Transverse colon (tissue), 4 donors: ENCODE data around the gene GNRHR.

ENCODE experiments used
- CTCF ChIP-seq, 5 experiments: fragments of 200-600 bp in 3 of 5; fragments of 450-650 bp in 2 of 5; sonication (generic) in 3 of 5; IDR thresholded peaks; 1 replicate in 2 of 5; 2 replicates in 3 of 5; pipeline ENCODE4 v1.5.1; 2016 to 2017; ENCODE audit warnings: antibody characterized with exemption in 5 of 5, inconsistent platforms in 3 of 5, mild to moderate bottlenecking in 2 of 5, moderate library complexity in 1 of 5
- EP300 ChIP-seq: sonication (generic); formaldehyde crosslinking; IDR thresholded peaks from one replicate; pipeline ENCODE4 v1.6.1; 2017; ENCODE audit warnings: antibody characterized with exemption, low read depth
- POLR2A ChIP-seq: fragments of 450-650 bp; IDR thresholded peaks from one replicate; pipeline ENCODE4 v1.6.1; 2016; ENCODE audit warnings: antibody characterized with exemption, mild to moderate bottlenecking, moderate library complexity
- POLR2AphosphoS5 ChIP-seq, 3 donors: sonication (generic); formaldehyde crosslinking; IDR thresholded peaks; one replicate each; pipeline ENCODE4 v1.6.1; 2016; ENCODE audit warnings: antibody characterized with exemption in 3 of 3

- no peak for TF ChIP-seq CTCF (IDR thresholded peaks at IDR 0.05)
- no peak for TF ChIP-seq EP300
- no peak for TF ChIP-seq POLR2AphosphoS5 (IDR thresholded peaks at IDR 0.05)
- TF ChIP-seq POLR2A: no peak
These were observed 29.1 kb downstream of the GNRHR start for GRCh38 chr4:67725132-67725531.
